ENCODE measurements around the gene ANKS6.

Gene ANKS6

DNA sequence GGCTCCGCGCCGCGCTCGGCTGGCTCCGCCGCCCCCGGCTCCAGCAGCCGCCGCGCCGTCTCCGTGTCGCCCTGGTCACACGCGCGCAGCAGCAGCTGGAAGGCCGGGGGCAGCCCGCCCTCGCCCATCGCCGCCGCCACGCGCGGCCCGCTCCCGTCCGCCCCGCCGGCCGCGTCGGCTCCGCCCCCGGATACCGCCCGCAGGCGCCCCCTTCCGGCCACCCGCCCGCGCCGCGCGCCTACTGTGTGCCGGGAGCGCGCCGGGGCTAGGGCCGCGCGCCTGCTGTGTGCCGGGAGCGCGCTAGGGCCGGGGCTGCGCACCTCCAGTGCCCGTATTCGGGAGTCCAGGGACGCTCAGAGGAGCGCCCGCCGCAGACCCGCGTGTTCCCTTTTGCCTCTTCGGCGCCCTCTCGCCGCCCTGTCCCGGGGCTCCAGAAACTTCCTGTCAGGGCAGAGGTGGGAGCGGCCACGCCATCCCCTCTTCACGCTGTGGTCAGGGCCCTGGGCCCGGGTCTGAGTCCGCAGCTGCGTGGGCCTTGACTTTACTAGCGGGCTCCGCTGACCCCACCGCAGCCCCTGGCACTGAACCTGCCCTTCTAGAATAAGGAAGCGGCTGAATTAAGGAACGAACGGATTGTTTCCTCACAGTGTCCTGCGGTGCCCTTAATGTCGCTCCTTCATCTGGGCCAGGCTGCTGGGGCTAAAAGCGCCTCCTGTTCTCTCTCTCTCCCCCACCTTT lies at the start of gene ANKS6:
TSS of gene ANKS6 (minus strand) at position 192 of the 738 bp plus-strand sequence. CDS start at position 128, 64 bp downstream.
- peak; percentile 67 for DNase-seq

DNA sequence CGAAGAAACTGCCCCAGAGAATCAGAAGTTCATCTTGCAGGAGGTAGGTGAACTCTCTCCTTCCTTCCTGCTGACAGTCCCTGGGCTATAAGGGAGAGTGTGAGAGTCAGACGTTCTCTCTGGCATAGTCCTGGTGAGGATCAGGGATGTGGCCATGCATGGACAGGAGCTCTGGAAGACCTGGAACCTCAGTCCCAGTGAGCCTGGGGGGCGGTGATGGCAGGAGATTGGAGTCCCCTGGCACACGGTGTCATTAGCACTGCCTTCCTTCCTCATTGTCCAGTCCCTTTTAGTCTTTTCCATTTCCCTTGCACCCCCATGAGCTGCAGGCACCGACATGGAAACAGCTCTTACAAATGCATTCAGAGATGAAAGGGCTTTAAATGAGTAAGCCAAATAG lies 49.7 kb upstream of the ANKS6 start:
- DNase-seq = no peak

- no peak for DNase-seq
Measured at GRCh38 chr9:98842510-98842909, 46.2 kb upstream of the ANKS6 start.

DNA sequence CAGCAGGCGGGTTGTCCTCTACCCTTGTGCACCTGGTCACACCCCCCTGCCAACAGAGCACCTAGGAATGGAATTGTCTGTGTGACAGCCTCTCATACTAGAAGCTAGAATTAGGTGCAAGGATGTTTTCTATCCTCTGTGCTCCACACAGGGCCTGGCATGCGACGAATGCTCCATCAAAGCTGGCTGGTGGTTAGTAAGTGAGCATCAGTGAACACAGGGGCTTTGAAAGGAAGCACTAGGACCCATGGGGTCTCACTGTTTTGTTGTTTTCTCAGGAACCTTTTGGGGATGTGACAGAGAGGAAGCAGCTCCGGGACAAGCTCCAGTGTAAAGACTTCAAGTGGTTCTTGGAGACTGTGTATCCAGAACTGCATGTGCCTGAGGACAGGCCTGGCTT lies 43.4 kb upstream of the ANKS6 start:
- no peak for DNase-seq

DNA sequence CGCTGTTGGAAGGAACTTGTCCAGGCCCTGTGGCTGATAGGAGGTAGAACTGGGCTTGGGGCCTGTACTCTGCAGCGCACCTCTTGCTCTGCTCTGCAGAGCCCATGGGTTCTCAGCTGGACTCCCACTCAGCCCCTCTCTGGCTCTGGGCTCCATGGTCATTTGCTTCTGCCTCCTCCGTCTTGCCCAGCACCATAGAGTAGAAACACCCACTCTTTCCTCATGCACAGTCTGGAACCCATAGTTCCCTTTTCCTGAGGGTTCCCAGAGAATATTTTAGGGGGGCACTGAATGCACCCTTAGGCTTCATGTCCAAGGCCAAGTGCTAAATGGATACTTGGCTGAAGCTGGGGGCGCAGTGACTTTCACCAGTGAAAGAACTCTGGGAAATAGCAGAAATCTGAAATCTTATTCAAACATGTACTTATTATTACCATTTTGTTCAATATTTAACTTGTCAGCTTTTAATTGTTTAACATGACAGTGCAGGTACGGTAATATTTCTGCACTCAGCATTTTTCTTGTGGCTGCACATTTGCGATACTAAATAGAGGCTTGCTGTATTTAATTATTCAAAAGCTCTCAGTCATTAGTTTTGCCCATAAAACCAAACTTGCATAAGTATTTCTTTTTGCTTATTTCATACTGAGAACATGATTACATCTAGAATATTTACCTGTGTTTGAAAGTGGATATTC lies 42.7 kb upstream of the ANKS6 start:
- DNase-seq = peak; percentile 16

- DNase-seq = no peak
Measured at GRCh38 chr9:98838155-98838867, 42.0 kb upstream of the ANKS6 start.

DNA sequence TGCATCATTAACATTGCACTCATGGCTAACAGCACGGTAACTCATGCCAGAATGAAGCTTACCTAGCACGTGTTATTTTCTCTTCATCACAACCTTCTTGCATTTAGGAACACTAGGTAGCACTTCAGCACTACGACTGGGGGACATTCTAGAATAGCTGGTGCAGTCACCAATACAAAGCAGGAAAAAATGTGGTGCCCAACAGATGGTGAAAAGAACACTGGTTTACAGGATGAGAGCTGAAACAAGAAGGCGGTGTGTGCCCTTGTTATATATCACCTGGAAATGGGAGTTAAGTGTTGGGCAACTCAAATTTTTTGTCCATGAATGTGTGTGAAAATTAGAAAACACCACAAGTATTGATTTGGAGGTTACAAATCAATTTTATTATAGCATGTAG lies 41.2 kb upstream of the ANKS6 start:
- no peak for DNase-seq

DNA sequence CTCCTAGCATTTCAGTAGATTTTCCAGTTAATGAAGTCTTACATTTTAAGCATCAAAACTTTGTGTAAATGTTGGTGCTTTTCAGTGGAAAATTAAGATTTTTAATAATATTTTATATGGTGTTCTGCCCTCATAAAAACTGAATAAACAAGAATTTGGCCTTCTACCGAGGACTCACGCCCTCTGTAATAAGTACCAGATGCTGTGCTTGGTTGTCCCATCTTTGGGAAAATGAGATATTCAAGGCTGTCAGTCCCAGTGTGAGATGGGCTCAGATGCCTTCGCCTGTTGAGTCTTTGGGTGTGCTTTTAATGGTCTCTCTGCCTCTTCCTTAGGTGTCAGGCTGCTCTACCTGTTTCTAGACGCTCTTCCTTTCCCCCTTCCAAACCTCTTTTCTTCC lies 39.9 kb upstream of the ANKS6 start:
- no peak for DNase-seq

GRCh38 chr9:98834386-98834785 lies 38.0 kb upstream of the ANKS6 start:
- no peak for DNase-seq

DNA sequence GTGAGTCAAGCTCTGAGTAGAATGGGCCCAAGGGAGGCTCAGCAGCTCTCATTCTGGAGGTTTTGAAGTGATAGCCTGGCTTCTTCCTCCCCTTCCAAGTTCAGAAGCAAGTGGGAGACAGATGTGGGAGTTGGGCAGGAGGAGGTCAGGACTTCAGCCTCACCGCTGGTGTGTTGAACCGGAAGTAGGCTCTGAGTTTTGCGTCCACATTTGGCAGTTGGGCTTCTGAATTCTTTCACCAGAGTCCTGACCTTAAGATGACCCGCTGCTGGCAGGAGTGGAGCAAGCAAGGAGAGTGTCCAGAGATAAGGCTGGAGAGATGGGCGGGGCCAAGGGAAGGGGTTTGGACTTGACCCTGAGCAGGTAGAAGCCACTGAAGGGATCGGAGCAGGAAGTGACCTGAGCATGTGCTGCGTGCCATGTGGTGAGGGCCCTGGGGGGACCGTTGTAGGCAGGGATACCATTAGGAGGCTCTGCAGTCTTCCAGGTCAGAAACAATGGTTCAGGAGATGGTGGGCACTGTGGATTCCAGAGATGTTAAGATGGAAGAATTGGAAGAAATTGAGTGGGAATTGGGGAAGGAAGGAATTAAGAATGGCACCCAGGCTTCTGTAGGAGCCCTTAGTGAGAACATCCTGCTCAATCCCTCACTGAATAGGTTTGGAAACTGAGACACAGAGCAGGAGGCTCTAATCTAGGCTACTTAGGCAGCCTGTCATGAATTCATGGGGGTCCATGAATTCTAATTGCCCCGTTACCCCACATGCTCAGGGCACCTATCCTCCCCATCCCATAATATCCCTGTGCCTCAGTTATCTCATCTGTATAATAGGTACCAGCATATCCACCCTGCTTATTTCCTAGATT lies 37.0 kb upstream of the ANKS6 start:
- DNase-seq = no peak

DNA sequence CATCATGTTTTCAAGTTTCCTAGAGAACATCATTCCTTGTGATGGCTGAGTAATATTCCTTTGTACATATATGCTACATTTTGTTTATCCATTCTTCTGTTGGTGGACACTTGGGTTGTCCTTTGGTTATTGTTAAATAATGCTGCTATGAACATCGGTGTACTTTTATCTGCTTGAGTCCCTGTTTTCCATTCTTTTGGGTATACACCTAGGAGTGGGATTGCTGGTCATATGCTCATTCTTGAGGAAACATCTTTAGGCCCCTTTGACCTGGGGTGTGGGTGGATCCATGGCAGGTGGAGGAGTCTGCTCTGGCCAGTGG lies 36.4 kb upstream of the ANKS6 start:
- no peak for DNase-seq

- no peak for DNase-seq
Measured at GRCh38 chr9:98831696-98832095, 35.3 kb upstream of the ANKS6 start.

GRCh38 chr9:98830554-98830953 lies 34.2 kb upstream of the ANKS6 start:
- DNase-seq = no peak

DNA sequence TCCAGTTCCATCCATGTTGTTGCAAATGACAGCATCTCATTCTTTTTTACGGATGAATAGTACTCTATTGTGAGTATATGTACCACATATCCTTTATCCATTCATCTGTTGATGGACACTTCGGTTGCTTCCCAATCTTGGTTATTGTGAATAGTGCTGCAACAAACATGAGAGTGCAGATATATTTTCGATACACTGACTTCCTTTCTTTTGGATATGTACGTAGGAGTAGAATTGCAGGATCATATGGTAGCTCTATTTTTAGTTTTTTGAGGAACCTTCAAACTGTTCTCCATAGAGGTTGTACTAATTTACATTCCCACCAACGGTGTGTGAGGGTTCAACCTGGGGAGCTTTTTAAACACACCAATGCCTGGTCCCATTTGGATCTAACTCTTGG lies 33.4 kb upstream of the ANKS6 start:
- peak; percentile 56 for DNase-seq

DNA sequence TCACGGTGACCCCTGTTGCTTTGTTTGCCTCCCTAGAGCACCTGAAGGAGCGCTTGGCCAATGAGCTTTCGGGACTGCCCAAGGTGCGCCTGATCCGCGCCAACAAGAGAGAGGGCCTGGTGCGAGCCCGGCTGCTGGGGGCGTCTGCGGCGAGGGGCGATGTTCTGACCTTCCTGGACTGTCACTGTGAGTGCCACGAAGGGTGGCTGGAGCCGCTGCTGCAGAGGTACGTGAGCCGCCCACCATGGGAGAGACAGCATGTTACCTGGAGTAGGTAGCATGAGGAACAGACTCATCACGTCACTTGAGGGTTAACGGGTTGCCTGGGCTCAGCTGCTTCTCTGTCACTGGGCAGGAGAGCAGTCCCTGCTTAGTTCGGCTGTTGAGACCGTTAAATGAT lies 30.4 kb upstream of the ANKS6 start:
- no peak for DNase-seq

- DNase-seq = no peak
Measured at GRCh38 chr9:98825414-98825813, 29.1 kb upstream of the ANKS6 start.

GRCh38 chr9:98823666-98824334 lies 27.4 kb upstream of the ANKS6 start:
- DNase-seq = no peak

- no peak for DNase-seq
Measured at GRCh38 chr9:98822661-98823060, 26.3 kb upstream of the ANKS6 start.

GRCh38 chr9:98821831-98822230 lies 25.5 kb upstream of the ANKS6 start:
- no peak for DNase-seq

DNA sequence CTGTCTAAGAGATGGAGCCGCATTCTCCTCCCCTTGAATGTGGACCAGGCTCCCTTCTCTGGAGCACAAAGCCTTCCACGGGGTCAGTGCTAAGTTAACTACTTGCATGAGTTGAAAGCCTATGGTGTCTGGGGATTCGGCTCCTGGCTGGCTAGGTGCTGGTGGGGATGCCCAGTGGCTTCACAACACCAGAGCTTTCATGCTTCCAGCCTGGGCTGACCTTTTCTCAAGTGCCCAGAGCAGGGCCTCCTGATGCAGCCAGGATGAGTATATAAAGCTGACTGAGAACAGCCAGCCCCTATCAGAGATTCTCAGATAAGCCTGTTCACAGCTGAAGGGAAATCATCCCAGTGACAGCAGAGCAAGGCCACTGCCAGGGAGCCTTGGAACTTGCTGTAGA lies 22.9 kb upstream of the ANKS6 start:
- no peak for DNase-seq

- no peak for DNase-seq
Measured at GRCh38 chr9:98818764-98819163, 22.4 kb upstream of the ANKS6 start.

GRCh38 chr9:98815391-98815951 lies 19.1 kb upstream of the ANKS6 start:
- peak; percentile 78 for DNase-seq
